ENCODE data around the gene ANXA4. TPM values are rescaled to one million over a fixed set of nuclear protein-coding genes. Genes with fewer than 3 reads are reported as not detected.

Gene ANXA4
- total RNA-seq, 1 donor from 2014 or later = 29.1 TPM

GRCh38 chr2:69729781-69730180, 12.2 kb upstream of the ANXA4 start:
- intact Hi-C loops (cut with DNase I) = no loop called here

DNA sequence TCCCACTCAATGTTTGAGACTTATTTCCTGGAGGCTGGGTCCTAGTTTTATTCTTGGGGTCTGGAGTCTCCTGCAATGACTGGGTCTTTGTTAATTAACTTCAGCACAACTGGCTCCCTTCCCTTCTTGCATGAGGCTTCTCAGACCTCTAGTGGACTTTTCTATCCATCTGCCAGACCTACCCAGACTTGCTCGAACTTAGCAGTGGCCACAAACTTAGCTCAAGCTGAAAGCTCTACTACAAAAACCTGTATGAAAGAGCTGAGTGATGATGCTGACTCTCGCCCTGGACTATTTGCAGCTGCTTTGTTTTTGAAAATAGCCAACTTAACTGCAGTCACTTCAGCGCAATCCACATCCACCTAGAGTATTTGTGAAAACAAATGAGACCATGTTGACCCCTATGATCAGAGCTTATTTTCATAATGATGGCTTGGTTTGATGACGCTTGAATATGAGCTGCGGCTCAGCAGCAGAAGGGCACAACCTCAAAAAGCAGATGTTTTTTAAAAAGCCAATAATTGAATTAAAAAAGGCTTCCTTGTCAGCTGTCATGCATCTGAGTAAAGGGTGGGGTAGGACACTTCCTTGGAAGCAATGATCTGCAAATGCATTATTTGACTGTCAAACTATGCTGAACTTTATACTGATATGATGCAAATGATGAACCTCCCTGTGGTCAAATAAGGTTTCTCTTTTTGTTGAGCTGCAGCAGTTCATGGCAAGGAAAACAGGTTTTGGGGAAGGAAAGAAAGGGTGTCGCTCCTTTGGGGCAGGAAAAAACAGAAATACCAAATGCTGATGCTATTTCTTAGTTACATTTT, 10.6 kb upstream of the ANXA4 start:
- intact Hi-C loops (cut with DNase I) = no loop called here
- no peaks in the 10 kb centered on the region for H3K36me3 ChIP-seq
- DNase-seq (ENCODE audit: low spot score in 2 of 2) = no peak
- TF ChIP-seq, protein P1, sequence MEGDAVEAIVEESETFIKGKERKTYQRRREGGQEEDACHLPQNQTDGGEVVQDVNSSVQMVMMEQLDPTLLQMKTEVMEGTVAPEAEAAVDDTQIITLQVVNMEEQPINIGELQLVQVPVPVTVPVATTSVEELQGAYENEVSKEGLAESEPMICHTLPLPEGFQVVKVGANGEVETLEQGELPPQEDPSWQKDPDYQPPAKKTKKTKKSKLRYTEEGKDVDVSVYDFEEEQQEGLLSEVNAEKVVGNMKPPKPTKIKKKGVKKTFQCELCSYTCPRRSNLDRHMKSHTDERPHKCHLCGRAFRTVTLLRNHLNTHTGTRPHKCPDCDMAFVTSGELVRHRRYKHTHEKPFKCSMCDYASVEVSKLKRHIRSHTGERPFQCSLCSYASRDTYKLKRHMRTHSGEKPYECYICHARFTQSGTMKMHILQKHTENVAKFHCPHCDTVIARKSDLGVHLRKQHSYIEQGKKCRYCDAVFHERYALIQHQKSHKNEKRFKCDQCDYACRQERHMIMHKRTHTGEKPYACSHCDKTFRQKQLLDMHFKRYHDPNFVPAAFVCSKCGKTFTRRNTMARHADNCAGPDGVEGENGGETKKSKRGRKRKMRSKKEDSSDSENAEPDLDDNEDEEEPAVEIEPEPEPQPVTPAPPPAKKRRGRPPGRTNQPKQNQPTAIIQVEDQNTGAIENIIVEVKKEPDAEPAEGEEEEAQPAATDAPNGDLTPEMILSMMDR (IDR thresholded peaks at IDR 0.05) = no peak
- no peaks in the 10 kb centered on the region for H3K9me3 ChIP-seq
- H3K27ac ChIP-seq = no peak overlapping the region
- H3K4me3 ChIP-seq = no peak overlapping the region
- no peaks in the 10 kb centered on the region for H3K4me1 ChIP-seq
- H3K27me3 ChIP-seq = no peaks in the 10 kb centered on the region

More at GRCh38 chr2:69729781-69730180, 12.2 kb upstream of the ANXA4 start:
- H3K4me3 ChIP-seq = no peak overlapping the region
- TF ChIP-seq, protein P1 (IDR thresholded peaks at IDR 0.05) = no peak
- no peaks in the 10 kb centered on the region for H3K9me3 ChIP-seq
- no peaks in the 10 kb centered on the region for H3K36me3 ChIP-seq
- no peak for DNase-seq (ENCODE audit: low spot score in 2 of 2)
- H3K4me1 ChIP-seq = no peaks in the 10 kb centered on the region
- no peaks in the 10 kb centered on the region for H3K27me3 ChIP-seq
- no peak overlapping the region for H3K27ac ChIP-seq

DNA sequence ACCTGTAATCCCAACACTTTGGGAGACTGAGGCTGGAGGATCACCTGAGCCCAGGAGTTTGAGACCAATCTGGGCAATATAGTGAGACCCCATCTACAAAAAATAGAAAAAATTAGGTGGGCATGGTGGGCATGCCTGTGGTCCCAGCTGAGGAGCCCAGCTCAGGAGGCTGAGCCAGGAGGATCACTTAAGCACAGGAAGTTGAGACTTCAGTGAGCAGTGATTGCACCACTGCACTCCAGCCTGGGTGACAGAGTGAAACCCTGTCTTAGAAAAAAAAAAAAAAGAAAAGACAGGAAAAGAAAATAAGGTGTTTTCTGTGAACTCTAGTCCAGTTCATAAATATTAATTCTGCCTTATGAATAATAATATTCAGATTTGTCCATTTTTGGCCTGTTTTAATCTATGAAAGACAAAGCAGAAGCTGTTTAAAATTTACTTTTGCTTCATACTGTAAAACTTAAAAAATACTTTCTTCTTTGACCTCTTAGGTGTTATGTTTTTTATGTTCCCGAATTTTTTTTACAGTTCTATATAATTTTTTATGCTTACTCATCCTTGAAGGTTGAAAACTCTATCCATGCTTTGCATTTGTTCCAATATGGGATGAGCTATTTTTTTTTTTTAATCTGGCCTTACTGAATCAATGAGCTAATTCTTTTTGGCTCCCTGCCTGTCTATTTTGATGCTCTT, 8.4 kb upstream of the ANXA4 start:
- intact Hi-C loops (cut with DNase I) = no loop called here

DNA sequence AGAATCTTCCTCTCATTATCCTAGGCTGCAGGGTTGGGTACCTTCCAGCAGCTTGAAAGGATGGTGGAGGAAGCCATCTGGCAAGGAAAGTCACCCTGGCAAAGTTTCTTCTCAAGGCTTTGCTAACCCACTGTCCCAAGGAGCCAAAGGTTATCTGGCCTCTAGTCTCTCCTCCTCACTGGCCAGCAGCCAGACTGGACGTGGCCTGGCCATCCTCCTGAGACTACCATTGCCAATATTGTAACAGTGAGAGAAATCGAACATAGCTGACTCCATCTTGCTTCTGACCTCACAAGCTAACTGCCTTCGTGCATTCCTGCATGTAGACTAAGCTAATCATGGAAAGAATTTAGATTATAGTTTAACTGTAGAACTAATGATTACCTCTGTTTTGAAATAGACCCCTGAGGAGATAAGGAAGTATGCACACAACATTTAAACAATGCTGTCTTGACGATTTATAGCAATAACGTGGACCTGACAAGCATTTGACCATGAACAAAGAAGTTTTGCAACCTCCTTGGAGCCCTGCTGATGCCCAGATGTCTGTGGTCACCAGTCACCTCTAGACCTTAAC, 7.8 kb upstream of the ANXA4 start:
- no peaks in the 10 kb centered on the region for H3K9me3 ChIP-seq
- TF ChIP-seq, protein P1 (IDR thresholded peaks at IDR 0.05) = no peak
- H3K36me3 ChIP-seq = no peaks in the 10 kb centered on the region
- H3K4me1 ChIP-seq = no peaks in the 10 kb centered on the region
- no peaks in the 10 kb centered on the region for H3K27me3 ChIP-seq
- DNase-seq (ENCODE audit: low spot score in 2 of 2) = no peak
- no peak overlapping the region for H3K27ac ChIP-seq
- no peak overlapping the region for H3K4me3 ChIP-seq
- intact Hi-C loops (cut with DNase I) = no loop called here

More for the DNA sequence above, 8.4 kb upstream of the ANXA4 start:
- no peaks in the 10 kb centered on the region for H3K4me1 ChIP-seq
- no peaks in the 10 kb centered on the region for H3K27me3 ChIP-seq
- DNase-seq (ENCODE audit: low spot score in 2 of 2) = no peak
- H3K27ac ChIP-seq = no peak overlapping the region
- no peaks in the 10 kb centered on the region for H3K9me3 ChIP-seq
- TF ChIP-seq, protein P1 (IDR thresholded peaks at IDR 0.05) = no peak
- H3K36me3 ChIP-seq = no peaks in the 10 kb centered on the region
- H3K4me3 ChIP-seq = no peak overlapping the region

DNA sequence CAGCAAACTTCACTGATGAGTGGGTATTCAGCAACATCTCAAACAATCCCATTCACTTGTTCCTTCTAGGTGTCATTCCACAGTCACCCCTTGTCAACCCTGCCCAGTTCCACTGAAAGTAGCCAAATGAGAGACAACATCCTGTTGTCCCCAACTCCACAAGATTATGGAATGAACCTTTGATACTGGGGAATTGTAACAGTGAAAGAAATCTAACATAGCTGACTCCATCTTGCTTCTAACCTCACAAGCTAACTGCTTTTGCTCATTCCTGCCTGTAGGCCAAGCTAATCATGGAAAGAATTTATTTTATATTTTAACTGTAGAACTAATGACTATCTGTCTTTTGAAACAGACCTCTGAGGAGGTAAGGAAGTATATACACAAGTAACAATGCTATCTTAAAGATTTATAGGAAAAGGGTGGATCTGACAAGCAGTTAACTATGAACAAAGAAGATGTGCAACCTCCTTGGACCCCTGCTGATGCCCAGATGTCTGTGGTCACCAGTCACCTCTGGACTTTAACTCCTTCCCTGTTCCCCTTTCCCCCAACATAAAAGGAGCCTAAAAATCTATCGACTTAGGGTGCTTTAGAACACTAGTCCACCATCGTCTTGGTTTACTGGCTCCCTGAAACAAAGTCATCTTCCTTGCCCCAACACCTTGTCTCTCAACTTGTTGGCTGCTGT, 6.9 kb upstream of the ANXA4 start:
- intact Hi-C loops (cut with DNase I) = no loop called here
- Histone ChIP-seq H3K27me3 (no peaks in the 10 kb centered on the region), H3K27ac (no peak overlapping the region), H3K4me1 (no peaks in the 10 kb centered on the region), H3K9me3 (no peaks in the 10 kb centered on the region), H3K4me3 (no peak overlapping the region), H3K36me3 (no peaks in the 10 kb centered on the region)
- DNase-seq (ENCODE audit: low spot score in 2 of 2) = no peak
- TF ChIP-seq, protein P1 (IDR thresholded peaks at IDR 0.05) = no peak
